Urinary bladder (tissue), 4 donors: ENCODE measurements around the gene KLHDC3. TPM values are rescaled to one million over a fixed set of nuclear protein-coding genes. Genes with fewer than 3 reads are reported as not detected.
A peak's percentile ranks its signal among the peaks of the same experiment; 100 is the strongest.

Experiments
- DNase-seq: peaks from one replicate; pipeline ENCODE4 v3.0.0-alpha.2; 2015; ENCODE audit errors: extremely low spot score
- H3K27ac ChIP-seq: one replicate; pipeline ENCODE4 v1.5.1; 2013; ENCODE audit warnings: low read depth, mild to moderate bottlenecking, moderate library complexity
- H3K36me3 ChIP-seq: one replicate; pipeline ENCODE4 v1.6.1; 2013; ENCODE audit warnings: mild to moderate bottlenecking, moderate library complexity; ENCODE audit not compliant: insufficient read depth
- H3K4me1 ChIP-seq: one replicate; pipeline ENCODE4 v1.6.1; 2013; ENCODE audit warnings: mild to moderate bottlenecking, moderate library complexity; ENCODE audit not compliant: insufficient read depth
- H3K4me3 ChIP-seq: one replicate; pipeline ENCODE4 v1.5.1; 2013; ENCODE audit warnings: low read depth, low read length
- WGBS: extraction: QIAGEN DNeasy Blood & Tissue Kit; methylation state at CpG from one replicate; pipeline ENCODE4 v1.1.7; 2013; 5-methylcytosine and 5-hydroxymethylcytosine counted together
- polyA plus RNA-seq: library from polyadenylated mRNA; stranded (reverse); fragments of 200-250 nt; gene quantifications from one replicate; pipeline ENCODE4 v1.2.3, GENCODE V29; 2013
- total RNA-seq: library from RNA; depleted of rRNA; stranded (reverse); fragments of >200 nt; gene quantifications from one replicate; pipeline ENCODE4 v1.2.3, GENCODE V29; 2014
- donor health status: healthy with polysubstance abuse.
- donor health status: healthy.

Gene KLHDC3
- total and polyA plus RNA-seq, 2 donors: 75.8 to 90.4 TPM

DNA sequence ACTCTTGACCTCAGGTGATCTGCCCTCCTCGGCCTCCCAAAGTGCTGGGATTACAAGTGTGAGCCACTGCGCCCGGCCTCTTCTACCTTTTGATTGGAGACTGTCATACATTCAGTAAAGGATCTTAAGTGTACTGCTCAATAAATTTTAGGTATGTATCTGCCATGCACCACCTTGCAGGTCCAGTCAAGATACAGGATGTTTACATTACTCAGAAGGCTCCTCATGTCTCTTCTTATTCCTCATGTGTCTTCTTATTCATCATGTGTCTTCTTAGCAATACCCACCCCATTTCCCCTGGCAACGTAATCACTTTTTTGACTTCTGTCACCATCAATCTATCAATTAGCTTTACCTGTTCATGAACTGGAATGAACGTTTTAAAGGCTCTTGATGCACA, 8.2 kb upstream of the KLHDC3 start:
- DNase-seq: no peak
- Histone ChIP-seq H3K36me3 (peaks cover 5% of the 10 kb centered on the region), H3K4me1 (no peaks in the 10 kb centered on the region), H3K27ac (no peak overlapping the region), H3K4me3 (no peak overlapping the region)
- WGBS: 90% methylated on average over 5 of the region's 5 CpGs

DNA sequence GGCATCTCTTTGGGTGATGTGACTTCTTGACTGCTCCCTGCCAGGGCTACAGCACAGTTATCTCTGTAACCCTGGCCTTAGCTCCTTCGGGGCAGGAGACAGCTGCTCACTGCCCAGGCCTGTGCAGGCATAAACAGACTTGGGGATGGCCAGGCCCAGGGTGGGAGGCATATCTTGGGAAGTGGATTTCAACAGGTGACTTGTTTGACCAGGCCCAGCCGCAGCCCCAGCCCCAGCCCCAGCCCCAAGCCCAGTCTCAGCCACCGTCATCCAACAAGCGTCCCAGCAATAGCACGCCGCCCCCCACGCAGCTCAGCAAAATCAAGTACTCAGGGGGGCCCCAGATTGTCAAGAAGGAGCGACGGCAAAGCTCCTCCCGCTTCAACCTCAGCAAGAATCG, 7.8 kb upstream of the KLHDC3 start:
- DNase-seq: no peak
- H3K4me3 ChIP-seq: no peak overlapping the region
- H3K27ac ChIP-seq: no peak overlapping the region
- H3K4me1 ChIP-seq: no peaks in the 10 kb centered on the region
- H3K36me3 ChIP-seq: peaks cover 5% of the 10 kb centered on the region
- 93% methylated on average over 11 of the region's 11 CpGs for whole genome bisulfite sequencing

- H3K4me3 ChIP-seq: no peak overlapping the region
- WGBS: 90% methylated on average over 9 of the region's 9 CpGs
- no peak overlapping the region for H3K27ac ChIP-seq
- DNase-seq: no peak
- no peaks in the 10 kb centered on the region for H3K4me1 ChIP-seq
- H3K36me3 ChIP-seq: peaks cover 5% of the 10 kb centered on the region
Measured at GRCh38 chr6:43007126-43007525, 6.9 kb upstream of the KLHDC3 start.

GRCh38 chr6:43009124-43009523, 4.9 kb upstream of the KLHDC3 start:
- H3K36me3 ChIP-seq: peaks cover 5% of the 10 kb centered on the region
- no peak for DNase-seq
- no peak overlapping the region for H3K27ac ChIP-seq
- no peak overlapping the region for H3K4me3 ChIP-seq
- H3K4me1 ChIP-seq: no peaks in the 10 kb centered on the region
- WGBS: 63% methylated on average over 6 of the region's 6 CpGs

DNA sequence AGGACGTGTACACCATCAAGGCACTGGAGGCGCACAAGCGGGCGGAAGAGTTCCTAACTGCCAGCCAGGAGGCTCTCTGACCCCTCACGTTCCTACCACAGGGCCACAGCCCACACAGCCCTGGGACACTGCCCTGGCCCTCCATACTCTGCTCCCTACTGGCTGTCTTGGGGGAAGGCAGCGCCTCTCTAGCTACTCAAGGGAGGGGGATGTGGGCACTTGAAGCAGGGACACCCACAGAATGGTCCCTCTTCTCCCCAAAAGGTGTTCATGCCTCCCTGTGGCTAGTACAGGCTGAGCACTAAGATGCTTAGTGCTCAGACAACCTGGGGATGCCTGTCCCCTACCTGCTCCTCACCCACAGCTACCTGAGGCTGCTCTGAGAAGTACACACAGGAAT, 2.8 kb upstream of the KLHDC3 start:
- DNase-seq: no peak
- Histone ChIP-seq H3K4me1 (no peaks in the 10 kb centered on the region), H3K36me3 (peaks cover 5% of the 10 kb centered on the region), H3K27ac (no peak overlapping the region), H3K4me3 (no peak overlapping the region)
- WGBS: 79% methylated on average over 6 of the region's 6 CpGs

DNA sequence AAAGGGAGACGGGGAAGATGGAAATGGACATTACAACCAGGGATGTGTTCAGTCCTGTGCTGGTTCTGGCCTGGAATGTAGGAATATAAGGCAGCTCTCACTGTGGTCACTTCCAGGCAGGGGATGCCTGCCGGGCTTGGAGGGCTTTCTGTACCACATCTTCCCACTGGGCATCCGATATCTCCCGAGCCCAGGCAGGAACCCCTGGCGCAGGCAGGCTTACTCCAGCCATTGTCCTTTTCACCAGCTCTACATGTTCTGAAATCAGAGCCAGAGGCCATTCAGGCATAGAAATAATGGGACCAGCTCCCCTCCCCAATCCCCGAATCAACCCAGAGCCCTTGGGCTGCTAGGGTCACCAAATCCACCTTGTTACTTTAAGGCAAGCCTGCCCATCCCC, 1.7 kb upstream of the KLHDC3 start:
- Histone ChIP-seq H3K4me3 (no peak overlapping the region), H3K4me1 (no peaks in the 10 kb centered on the region), H3K27ac (no peak overlapping the region), H3K36me3 (peaks cover 1% of the 10 kb centered on the region)
- WGBS: 81% methylated on average over 6 of the region's 6 CpGs
- no peak for DNase-seq

DNA sequence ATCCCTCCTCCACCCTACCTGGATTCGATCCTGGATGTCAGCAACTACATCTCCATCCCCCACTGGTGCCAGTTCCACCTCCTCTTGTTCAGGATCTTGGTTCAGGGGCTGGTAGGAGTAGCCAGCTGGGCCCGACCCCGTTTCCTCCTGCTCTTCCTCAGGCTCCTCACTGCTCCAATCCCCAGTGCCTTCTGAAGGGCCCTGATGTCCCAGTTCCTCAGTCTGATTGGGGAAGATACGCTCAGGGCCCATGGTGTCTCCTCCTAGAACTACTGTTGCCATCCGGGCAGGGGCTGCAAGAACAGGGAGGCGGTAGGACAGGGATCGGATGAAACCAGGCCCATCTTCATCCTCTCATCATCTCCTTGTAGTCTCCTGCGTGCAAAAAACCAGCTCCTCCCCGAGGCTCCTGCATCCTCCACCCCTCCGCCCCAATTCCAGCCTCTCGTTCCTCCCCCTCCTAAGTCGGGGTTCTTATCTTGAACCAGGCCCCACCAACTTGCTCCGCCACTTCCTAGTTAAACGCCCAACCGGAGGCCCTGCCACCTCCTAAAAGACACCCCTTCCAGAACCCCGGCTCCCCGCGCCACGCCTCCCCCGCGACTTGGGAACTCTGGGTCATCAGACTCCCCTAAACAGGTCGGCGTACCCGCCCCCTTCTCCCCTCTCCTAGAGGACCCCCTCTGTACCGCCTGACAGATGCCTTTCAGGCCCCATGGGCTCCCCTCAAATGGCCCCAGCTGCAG, 779 bp upstream of the KLHDC3 start:
- DNase-seq: no peak
- 2% methylated on average over 25 of the region's 25 CpGs for WGBS
- Histone ChIP-seq H3K4me3 (peak overlapping the region; percentile 55), H3K36me3 (peaks cover 1% of the 10 kb centered on the region), H3K4me1 (no peaks in the 10 kb centered on the region), H3K27ac (peak overlapping the region; percentile 61)

DNA sequence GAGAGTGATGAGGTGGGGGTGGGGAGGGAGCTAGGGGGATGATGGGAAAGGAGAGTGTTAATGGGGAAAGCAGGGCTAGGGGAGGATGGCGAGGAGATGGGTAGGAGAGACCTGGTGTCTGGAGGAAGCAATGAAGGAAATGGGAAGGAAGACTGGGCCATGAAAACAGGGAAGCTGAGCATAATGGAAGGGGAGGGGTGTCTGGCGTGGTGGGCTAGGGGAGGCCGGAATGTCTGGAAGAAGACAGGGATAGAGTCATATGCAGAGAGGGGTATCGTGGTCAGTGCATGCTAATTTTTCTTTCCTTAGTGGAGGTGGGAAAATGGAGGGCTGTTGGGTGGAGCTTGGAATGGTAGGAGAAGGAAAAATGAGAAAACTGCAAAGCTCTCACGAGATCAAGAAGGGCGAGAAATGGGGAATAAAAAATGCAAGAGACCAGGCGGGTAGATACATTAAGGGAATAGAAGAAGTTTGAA, 423 bp downstream of the KLHDC3 start:
- Histone ChIP-seq H3K4me1 (no peaks in the 10 kb centered on the region), H3K36me3 (no peaks in the 10 kb centered on the region), H3K4me3 (peak overlapping the region; percentile 78), H3K27ac (peak overlapping the region; percentile 44)
- WGBS: under 1% methylated on average over 7 of the region's 7 CpGs
- no peak for DNase-seq

DNA sequence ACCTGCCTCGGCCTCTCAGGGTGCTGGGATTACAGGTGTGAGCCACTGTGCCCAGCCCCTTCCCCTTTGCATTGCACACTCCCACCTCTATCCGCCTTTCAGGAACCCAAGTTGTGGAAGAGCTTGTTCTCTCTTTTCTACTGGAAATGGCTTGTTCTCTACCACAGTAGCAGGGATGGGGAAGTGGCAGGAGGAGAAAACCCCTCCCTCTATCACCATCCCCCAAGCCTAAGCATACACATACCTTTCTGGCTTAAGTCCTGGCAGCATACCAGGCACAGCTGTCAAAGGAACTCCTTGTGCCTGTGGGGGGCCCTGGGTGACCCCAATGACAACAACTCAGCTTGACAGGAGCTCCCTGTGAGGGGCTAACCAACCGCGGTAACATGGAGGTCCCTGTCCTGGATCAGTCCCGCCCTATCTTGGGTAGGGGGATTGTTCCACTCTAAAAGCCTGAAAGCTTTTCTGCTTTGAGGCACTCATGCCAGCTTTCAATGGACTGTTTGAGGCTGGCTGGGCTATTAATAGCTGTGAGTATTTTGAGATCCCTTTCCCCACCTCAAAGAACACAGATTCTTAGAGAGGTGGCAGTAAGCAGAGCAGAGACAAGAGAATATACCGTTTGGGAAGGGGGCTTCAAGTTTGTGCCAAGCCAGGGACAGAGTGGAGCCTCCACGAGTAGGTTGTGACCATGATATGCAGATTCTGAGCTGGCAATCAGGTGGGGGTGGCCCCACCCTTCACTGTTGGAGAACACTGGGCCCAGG, 2.3 kb downstream of the KLHDC3 start:
- H3K36me3 ChIP-seq: no peaks in the 10 kb centered on the region
- H3K4me3 ChIP-seq: no peak overlapping the region
- WGBS: 76% methylated on average over 7 of the region's 7 CpGs
- no peaks in the 10 kb centered on the region for H3K4me1 ChIP-seq
- H3K27ac ChIP-seq: no peak overlapping the region
- no peak for DNase-seq

DNA sequence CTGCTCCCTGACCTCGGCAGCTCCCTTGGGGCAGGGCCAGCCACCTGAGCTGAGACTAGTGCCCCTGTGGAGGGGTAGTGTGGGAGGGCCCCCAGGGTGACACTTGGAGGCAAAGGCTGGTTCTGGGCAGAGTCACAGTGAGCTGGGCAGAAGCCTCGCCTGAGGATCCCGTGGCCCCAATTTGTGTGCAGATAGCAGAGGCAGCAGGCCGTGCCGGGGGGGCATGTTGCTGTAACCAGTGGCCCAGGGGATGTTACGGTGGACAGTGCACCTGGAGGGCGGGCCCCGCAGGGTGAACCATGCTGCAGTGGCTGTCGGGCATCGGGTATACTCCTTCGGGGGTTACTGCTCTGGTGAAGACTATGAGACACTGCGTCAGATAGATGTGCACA, 2.9 kb downstream of the KLHDC3 start:
- 89% methylated on average over 12 of the region's 12 CpGs for WGBS
- H3K27ac ChIP-seq: no peak overlapping the region
- no peak for DNase-seq
- H3K4me1 ChIP-seq: no peaks in the 10 kb centered on the region
- H3K4me3 ChIP-seq: no peak overlapping the region
- H3K36me3 ChIP-seq: no peaks in the 10 kb centered on the region

DNA sequence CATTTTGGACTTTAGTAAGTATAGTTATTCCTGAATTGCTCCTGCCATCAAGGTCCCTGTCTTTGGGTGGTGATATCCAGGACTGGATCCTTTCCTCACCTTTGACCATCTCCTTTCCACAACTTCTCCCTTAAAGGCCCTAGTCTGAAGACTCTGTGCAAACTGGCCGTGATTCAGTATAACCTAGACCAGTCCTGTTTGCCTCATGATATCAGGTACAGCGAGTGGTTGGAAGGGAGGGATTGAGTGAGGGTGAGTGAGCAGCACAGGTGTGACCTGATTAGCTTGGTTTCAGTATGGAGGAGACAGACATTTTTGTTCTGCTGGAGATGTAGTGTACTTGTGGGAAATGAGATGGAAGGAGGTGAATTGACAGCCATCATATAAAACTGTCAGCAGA, 5.1 kb downstream of the KLHDC3 start:
- Histone ChIP-seq H3K4me3 (no peak overlapping the region), H3K27ac (no peak overlapping the region), H3K36me3 (no peaks in the 10 kb centered on the region), H3K4me1 (no peaks in the 10 kb centered on the region)
- no peak for DNase-seq
- WGBS: 90% methylated on average over 2 of the region's 2 CpGs

GRCh38 chr6:43020052-43020705, 6.1 kb downstream of the KLHDC3 start:
- no peaks in the 10 kb centered on the region for H3K36me3 ChIP-seq
- H3K4me3 ChIP-seq: no peak overlapping the region
- no peak for DNase-seq
- 92% methylated on average over 3 of the region's 3 CpGs for WGBS
- no peak overlapping the region for H3K27ac ChIP-seq
- no peaks in the 10 kb centered on the region for H3K4me1 ChIP-seq

- DNase-seq: no peak
- peak overlapping the region; percentile 97 for H3K4me3 ChIP-seq
- peak overlapping the region; percentile 88 for H3K27ac ChIP-seq
- no peaks in the 10 kb centered on the region for H3K36me3 ChIP-seq
- 46% methylated on average over 5 of the region's 5 CpGs for WGBS
- no peaks in the 10 kb centered on the region for H3K4me1 ChIP-seq
Measured at GRCh38 chr6:43020847-43021246, 6.8 kb downstream of the KLHDC3 start.
